Aortic smooth muscle cell (primary cell): ENCODE measurements around the gene ZNF879. TPM values are rescaled to one million over a fixed set of nuclear protein-coding genes. Genes with fewer than 3 reads are reported as not detected.

Source experiments
- total RNA-seq: library from RNA; depleted of rRNA; stranded (reverse); fragments of >200 nt; gene quantifications from 2 replicates; pipeline ENCODE4 v1.2.3, GENCODE V29; 2014

Gene ZNF879
- total RNA-seq, result 4.6 and 5.0 TPM in 2 replicates

DNA sequence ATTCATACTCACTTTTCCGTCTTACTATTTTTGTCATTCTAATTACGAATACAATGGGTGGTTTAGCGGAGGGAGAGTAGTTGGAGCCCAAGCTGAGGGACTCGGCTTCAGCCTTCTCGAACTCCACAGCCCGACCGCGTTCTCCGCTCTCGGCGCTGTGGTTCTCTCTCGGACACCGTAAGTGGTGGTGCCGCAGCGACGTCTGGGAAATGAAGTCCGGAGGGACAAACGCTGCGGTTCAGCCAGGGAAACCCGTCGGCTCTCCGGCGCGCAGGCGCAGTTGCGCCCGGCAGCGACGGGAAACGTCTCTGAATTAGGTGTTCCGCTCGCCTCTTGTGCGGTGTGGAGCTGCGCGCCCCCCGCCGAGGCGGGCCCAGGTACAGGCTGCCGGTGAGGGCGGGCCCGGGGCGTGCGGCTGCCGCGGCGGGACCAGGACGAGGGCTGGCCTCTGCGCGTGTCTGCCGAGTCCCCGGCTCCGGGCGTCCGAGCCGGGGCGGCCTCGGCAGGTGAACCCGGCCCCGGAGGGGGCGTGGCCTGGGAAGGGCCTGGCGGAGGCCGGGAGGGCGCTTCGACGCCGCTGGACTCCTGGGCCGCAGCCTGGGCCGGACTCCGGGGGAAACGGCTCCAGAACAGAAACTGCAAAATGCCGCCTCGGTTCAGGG, at the start of gene ZNF879:
TSS of gene ZNF879 (plus strand) at position 277 of the 662 bp plus-strand sequence. CDS start 1,201 bp downstream, outside the sequence.

DNA sequence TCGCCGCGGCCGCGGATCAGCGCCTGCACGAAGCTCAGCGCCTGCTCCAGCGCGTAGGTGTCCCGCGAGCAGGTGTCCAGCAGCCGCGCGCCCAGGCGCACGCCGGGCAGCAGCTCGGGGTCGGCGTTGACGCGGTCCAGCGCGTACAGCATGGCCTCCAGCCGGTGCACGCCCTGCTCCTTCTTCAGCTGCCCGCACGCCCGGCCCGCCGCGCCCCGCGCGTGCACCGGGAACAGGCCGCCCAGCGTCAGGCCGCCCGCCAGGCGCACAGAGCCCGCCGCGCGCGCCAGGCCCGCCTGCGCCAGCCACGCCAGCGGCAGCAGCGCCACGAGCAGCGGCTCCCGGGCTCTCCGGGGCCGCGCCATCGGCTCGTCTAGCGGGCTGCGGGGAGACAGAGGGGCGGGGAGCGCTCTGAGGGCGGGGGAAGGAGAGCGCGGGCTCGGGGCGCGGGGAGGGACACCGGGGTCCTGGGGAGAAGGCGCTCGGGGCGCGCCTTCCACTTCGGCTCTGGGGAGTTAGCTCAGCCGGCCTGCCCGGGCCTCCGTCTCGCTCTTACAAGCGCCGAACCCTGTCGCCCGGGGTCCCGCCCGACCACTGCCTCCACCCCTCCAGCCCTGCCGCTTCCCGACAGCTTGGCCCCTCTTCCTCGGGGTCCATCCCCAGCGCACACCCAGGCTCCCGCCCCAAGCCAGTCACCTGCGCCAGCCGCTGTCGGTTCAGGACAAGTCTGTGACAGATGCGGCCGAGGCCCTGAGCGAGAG, 28.8 kb upstream of the ZNF879 start, which contains the start of gene GRM6:
TSS of gene GRM6 (minus strand) at position 741 of the 761 bp plus-strand sequence. CDS start at position 365, 376 bp downstream.

DNA sequence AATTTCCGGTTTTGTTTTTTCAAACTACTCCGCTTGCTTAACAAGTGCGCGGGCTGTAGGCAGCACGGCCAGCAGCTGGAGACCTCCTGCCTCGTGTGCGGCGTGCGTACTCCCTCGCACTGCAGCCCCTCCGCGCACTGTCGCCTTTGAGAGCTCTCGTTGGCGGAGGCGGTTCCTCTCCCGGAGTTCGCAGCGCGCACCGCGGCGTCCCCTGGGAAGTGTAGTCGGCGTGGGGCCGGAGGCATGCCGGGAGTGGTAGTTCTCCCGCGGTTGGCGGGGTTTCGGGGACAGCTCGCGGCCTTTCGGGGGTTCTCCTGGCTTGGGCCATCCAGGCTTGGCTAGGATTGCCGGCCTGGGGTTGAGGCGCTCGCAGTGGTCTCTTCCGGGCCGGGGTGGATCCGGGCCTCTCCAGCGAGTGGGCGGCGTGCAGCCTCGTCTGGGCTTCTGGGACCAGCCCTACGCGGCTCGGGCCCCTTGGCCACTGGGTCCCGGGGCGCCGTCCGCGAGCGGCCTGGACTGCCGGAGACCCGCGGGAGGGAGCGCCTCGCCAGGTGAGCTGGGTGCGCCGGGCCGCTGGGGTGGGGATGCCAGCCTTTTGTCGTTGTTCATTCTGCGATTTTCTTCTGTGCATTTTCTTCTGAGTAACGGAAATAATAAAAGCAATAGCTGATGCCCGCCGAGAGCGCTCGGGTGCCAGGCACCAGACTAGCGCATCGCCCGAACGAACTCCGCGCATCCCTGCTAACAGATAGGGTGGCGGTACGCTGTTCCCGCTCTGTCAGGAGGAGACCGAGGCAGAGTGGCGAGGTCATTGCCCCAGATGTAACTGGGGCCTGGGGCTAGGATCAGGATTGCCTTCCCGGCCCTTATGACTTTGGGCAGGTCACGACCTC, 36.8 kb downstream of the ZNF879 start, which contains the start of gene ZNF354C:
TSS of gene ZNF354C (plus strand) at position 258 of the 893 bp plus-strand sequence. CDS start 1,696 bp downstream, outside the sequence.

Other genes starting within 250 kb of the ZNF879 start
- gene ZNF354B, start 163.9 kb upstream of the ZNF879 start, total RNA-seq, result 8.0 and 8.2 TPM in 2 replicates
- gene ZFP2, start 127.9 kb upstream of the ZNF879 start, total RNA-seq, result 0.25 and 0.92 TPM in 2 replicates
- gene ZNF454, start 82.6 kb upstream of the ZNF879 start, total RNA-seq, result 1.1 and 1.6 TPM in 2 replicates
- not detected in 2 replicates for gene GRM6, start 28.5 kb upstream of the ZNF879 start, total RNA-seq
- gene ZNF354C, start 36.6 kb downstream of the ZNF879 start, total RNA-seq, result 6.7 and 7.4 TPM in 2 replicates